Gastroesophageal sphincter (tissue), 3 donors: ENCODE measurements around the gene FRK.

Experiments
- CTCF ChIP-seq, 4 experiments: fragments of 200-600 bp in 2 of 4; fragments of 450-650 bp in 2 of 4; sonication (generic) in 1 of 4; IDR thresholded peaks; one replicate each; pipeline ENCODE4 v1.5.1; 2017 to 2019; ENCODE audit warnings: antibody characterized with exemption in 4 of 4, mild to moderate bottlenecking in 2 of 4, moderate library complexity in 2 of 4
- POLR2A ChIP-seq, 2 donors: fragments of 450-650 bp; IDR thresholded peaks; one replicate each; pipeline ENCODE4 v1.6.1; 2017; ENCODE audit warnings: antibody characterized with exemption in 2 of 2, mild to moderate bottlenecking in 2 of 2, moderate library complexity in 1 of 2

GRCh38 chr6:116003668-116004067, 57.0 kb downstream of the FRK start:
- TF ChIP-seq CTCF (IDR thresholded peaks at IDR 0.05) (no peak), POLR2A (IDR thresholded peaks at IDR 0.05) (no peak)
